ENCODE results near the gene GNB2. TPM values are rescaled to one million over a fixed set of nuclear protein-coding genes. Genes with fewer than 3 reads are reported as not detected.

GNB2 gene
- total and polyA plus RNA-seq, 2 of the 13 experiments (the other 11 are each of a cell fraction or from before 2014, with no cell fraction given) = 48.3 to 67.1 TPM

DNA sequence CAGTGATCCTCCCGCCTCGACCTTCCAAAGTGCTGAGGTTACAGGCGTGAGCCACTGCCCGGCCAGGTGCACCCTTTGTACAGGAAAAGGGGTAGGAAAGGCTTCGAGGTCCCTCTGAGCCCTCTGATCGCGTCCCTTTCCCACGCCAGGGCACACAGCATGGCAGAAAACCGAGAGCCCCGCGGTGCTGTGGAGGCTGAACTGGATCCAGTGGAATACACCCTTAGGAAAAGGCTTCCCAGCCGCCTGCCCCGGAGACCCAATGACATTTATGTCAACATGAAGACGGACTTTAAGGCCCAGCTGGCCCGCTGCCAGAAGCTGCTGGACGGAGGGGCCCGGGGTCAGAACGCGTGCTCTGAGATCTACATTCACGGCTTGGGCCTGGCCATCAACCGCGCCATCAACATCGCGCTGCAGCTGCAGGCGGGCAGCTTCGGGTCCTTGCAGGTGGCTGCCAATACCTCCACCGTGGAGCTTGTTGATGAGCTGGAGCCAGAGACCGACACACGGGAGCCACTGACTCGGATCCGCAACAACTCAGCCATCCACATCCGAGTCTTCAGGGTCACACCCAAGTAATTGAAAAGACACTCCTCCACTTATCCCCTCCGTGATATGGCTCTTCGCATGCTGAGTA, 33.3 kb downstream of the GNB2 start (continued):
- TF ChIP-seq ZNF407 (CRISPR knock-in tag; IDR thresholded peaks at IDR 0.05; ENCODE audit: not compliant biosample characterization) (no peak), ZNF207 (IDR thresholded peaks at IDR 0.05; ENCODE audit: borderline replicate concordance) (no peak), BORCS8-MEF2B (CRISPR knock-in tag; IDR thresholded peaks at IDR 0.05) (peak; percentile 71), ZNF704 (CRISPR knock-in tag; IDR thresholded peaks at IDR 0.05; ENCODE audit: borderline replicate concordance) (no peak), ZSCAN29 (CRISPR knock-in tag; conservative IDR thresholded peaks at IDR 0.05) (no peak), ZNF530 (CRISPR knock-in tag; IDR thresholded peaks at IDR 0.05; ENCODE audit: low read depth) (no peak), NFKBIZ (CRISPR knock-in tag; IDR thresholded peaks at IDR 0.05) (no peak), HIVEP1 (CRISPR knock-in tag; IDR thresholded peaks at IDR 0.05) (no peak), ATF7 (IDR thresholded peaks at IDR 0.05) (no peak), ATF7 (CRISPR knock-in tag; IDR thresholded peaks at IDR 0.05) (no peak), U2AF1 (optimal IDR thresholded peaks at IDR 0.05; ENCODE audit: low read depth, low read length) (no peak), ZNF83 (CRISPR knock-in tag; IDR thresholded peaks at IDR 0.05; ENCODE audit: borderline replicate concordance) (no peak), ZNF501 (CRISPR knock-in tag; IDR thresholded peaks at IDR 0.05) (no peak)
- TF ChIP-seq, protein P1, sequence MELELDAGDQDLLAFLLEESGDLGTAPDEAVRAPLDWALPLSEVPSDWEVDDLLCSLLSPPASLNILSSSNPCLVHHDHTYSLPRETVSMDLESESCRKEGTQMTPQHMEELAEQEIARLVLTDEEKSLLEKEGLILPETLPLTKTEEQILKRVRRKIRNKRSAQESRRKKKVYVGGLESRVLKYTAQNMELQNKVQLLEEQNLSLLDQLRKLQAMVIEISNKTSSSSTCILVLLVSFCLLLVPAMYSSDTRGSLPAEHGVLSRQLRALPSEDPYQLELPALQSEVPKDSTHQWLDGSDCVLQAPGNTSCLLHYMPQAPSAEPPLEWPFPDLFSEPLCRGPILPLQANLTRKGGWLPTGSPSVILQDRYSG (CRISPR knock-in tag; IDR thresholded peaks at IDR 0.05) = peak; percentile 65; the same call in 1 of the 2 replicates
- TF ChIP-seq, protein P2, sequence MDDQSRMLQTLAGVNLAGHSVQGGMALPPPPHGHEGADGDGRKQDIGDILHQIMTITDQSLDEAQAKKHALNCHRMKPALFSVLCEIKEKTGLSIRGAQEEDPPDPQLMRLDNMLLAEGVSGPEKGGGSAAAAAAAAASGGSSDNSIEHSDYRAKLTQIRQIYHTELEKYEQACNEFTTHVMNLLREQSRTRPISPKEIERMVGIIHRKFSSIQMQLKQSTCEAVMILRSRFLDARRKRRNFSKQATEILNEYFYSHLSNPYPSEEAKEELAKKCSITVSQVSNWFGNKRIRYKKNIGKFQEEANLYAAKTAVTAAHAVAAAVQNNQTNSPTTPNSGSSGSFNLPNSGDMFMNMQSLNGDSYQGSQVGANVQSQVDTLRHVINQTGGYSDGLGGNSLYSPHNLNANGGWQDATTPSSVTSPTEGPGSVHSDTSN (CRISPR knock-in tag; IDR thresholded peaks at IDR 0.05; ENCODE audit: borderline replicate concordance) = no peak
- TF ChIP-seq, protein P3, sequence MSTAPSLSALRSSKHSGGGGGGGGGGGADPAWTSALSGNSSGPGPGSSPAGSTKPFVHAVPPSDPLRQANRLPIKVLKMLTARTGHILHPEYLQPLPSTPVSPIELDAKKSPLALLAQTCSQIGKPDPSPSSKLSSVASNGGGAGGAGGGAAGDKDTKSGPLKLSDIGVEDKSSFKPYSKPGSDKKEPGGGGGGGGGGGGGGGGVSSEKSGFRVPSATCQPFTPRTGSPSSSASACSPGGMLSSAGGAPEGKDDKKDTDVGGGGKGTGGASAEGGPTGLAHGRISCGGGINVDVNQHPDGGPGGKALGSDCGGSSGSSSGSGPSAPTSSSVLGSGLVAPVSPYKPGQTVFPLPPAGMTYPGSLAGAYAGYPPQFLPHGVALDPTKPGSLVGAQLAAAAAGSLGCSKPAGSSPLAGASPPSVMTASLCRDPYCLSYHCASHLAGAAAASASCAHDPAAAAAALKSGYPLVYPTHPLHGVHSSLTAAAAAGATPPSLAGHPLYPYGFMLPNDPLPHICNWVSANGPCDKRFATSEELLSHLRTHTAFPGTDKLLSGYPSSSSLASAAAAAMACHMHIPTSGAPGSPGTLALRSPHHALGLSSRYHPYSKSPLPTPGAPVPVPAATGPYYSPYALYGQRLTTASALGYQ (CRISPR knock-in tag; IDR thresholded peaks at IDR 0.05) = no peak
